Adipose tissue (tissue), 3 donors: ENCODE results near the gene SIX1. TPM values are rescaled to one million over a fixed set of nuclear protein-coding genes. Genes with fewer than 3 reads are reported as not detected.

Experiments
- H3K27ac ChIP-seq: one replicate; pipeline ENCODE4 v1.5.1; 2013; ENCODE audit warnings: low read depth, low read length
- WGBS, 3 donors: extraction: QIAGEN DNeasy Blood & Tissue Kit; methylation state at CpG; one replicate each; pipeline ENCODE4 v1.1.7; 2013; 5-methylcytosine and 5-hydroxymethylcytosine counted together
- polyA plus RNA-seq, 3 donors: library from polyadenylated mRNA; stranded (reverse); fragments of 200-250 nt; gene quantifications; one replicate each; pipeline ENCODE4 v1.2.3, GENCODE V29; 2013
- donor health status: healthy with polysubstance abuse.
- donor health status: Bipolar disorder and iron deficiency.
- donor health status: healthy.

The SIX1 gene
- 1 to 10 TPM in 2 of 3 donors, under 1 TPM in 1; 0.79 to 4.4 (median 3.1) TPM for polyA plus RNA-seq

- 1 to 2% (median 1%) methylated on average over 73 to 79 of the region's 79 CpGs for WGBS, 3 donors
- H3K27ac ChIP-seq, result no peak within 1 kb of the TSS
Measured at GRCh38 chr14:60648934-60649874, at the start of gene SIX1. Gene SIX1 (minus strand): TSS chr14:60649477. CDS start chr14:60649189, 288 bp downstream.

- 73 to 81% (median 76%) methylated on average over 4 of the region's 4 CpGs for WGBS, 3 donors
- no peak overlapping the region for H3K27ac ChIP-seq
Measured at GRCh38 chr14:60695327-60695726, 46.0 kb upstream of the SIX1 start.

GRCh38 chr14:60691383-60692113, 42.3 kb upstream of the SIX1 start:
- WGBS, 3 donors, result 57 to 88% (median 80%) methylated on average over 3 of the region's 3 CpGs

GRCh38 chr14:60686865-60687264, 37.6 kb upstream of the SIX1 start:
- H3K27ac ChIP-seq, result no peak overlapping the region

More at GRCh38 chr14:60691383-60692113, 42.3 kb upstream of the SIX1 start:
- no peak overlapping the region for H3K27ac ChIP-seq

- WGBS, 3 donors, result 49 to 84% (median 68%) methylated on average over 2 of the region's 2 CpGs
Measured at GRCh38 chr14:60684203-60684602, 34.9 kb upstream of the SIX1 start.

GRCh38 chr14:60681271-60681670, 32.0 kb upstream of the SIX1 start:
- H3K27ac ChIP-seq, result no peak overlapping the region

More at GRCh38 chr14:60684203-60684602, 34.9 kb upstream of the SIX1 start:
- no peak overlapping the region for H3K27ac ChIP-seq

GRCh38 chr14:60680511-60680910, 31.2 kb upstream of the SIX1 start:
- WGBS, 3 donors, result 88 to 94% (median 91%) methylated on average over 3 of the region's 3 CpGs
- no peak overlapping the region for H3K27ac ChIP-seq

GRCh38 chr14:60679566-60680258, 30.4 kb upstream of the SIX1 start:
- WGBS, 3 donors, result 71 to 80% (median 77%) methylated on average over 4 of the region's 4 CpGs
- no peak overlapping the region for H3K27ac ChIP-seq

GRCh38 chr14:60677701-60678100, 28.4 kb upstream of the SIX1 start:
- no peak overlapping the region for H3K27ac ChIP-seq

- no peak overlapping the region for H3K27ac ChIP-seq
- 73 to 89% (median 88%) methylated on average over 3 of the region's 3 CpGs for WGBS, 3 donors
Measured at GRCh38 chr14:60670989-60671388, 21.7 kb upstream of the SIX1 start.

- no peak overlapping the region for H3K27ac ChIP-seq
- WGBS, 3 donors, result 84 to 87% (median 85%) methylated on average over 5 of the region's 5 CpGs
Measured at GRCh38 chr14:60668431-60669112, 19.3 kb upstream of the SIX1 start.

GRCh38 chr14:60665177-60665550, 15.9 kb upstream of the SIX1 start:
- 18 to 79% (median 70%) methylated on average over 3 of the region's 3 CpGs for WGBS, 3 donors
- H3K27ac ChIP-seq, result no peak overlapping the region

GRCh38 chr14:60662982-60663381, 13.7 kb upstream of the SIX1 start:
- no peak overlapping the region for H3K27ac ChIP-seq
- 63 to 87% (median 77%) methylated on average over 1 of the region's 1 CpG for whole genome bisulfite sequencing, 3 donors

- 50 to 76% (median 66%) methylated on average over 1 of the region's 1 CpG for WGBS, 3 donors
- no peak overlapping the region for H3K27ac ChIP-seq
Measured at GRCh38 chr14:60661721-60662120, 12.4 kb upstream of the SIX1 start.

GRCh38 chr14:60658909-60659585, 9.8 kb upstream of the SIX1 start:
- no peak overlapping the region for H3K27ac ChIP-seq
- WGBS, 3 donors, result 47 to 50% (median 49%) methylated on average over 4 of the region's 4 CpGs

GRCh38 chr14:60658211-60658690, 9.0 kb upstream of the SIX1 start:
- no peak overlapping the region for H3K27ac ChIP-seq

GRCh38 chr14:60657456-60658210, 8.4 kb upstream of the SIX1 start:
- no peak overlapping the region for H3K27ac ChIP-seq
- 2 to 3% (median 2%) methylated on average over 46 to 47 of the region's 47 CpGs for WGBS, 3 donors

More at GRCh38 chr14:60658211-60658690, 9.0 kb upstream of the SIX1 start:
- WGBS, 3 donors, result 28 to 39% (median 34%) methylated on average over 10 of the region's 10 CpGs
